H9 (cell line): ENCODE results near the gene MBD3L2. TPM values are rescaled to one million over a fixed set of nuclear protein-coding genes. Genes with fewer than 3 reads are reported as not detected.
"Not testable (repeated sequence)": the region's sequence is repeated elsewhere in the genome, so short reads cannot be mapped to it uniquely, and the experiment has no call there.

Source experiments
- DNase-seq: peaks from one replicate; pipeline ENCODE4 v3.0.0-alpha.2; 2017
- H2AFZ ChIP-seq: one replicate; pipeline ENCODE4 v1.6.1; 2013; ENCODE audit warnings: mild to moderate bottlenecking, low read length, control low read depth, moderate library complexity
- H2AK5ac ChIP-seq: 2 replicates; pipeline ENCODE4 v1.6.1; 2013; ENCODE audit warnings: low read length, control low read depth, mixed read lengths; ENCODE audit not compliant: insufficient read length
- H2BK120ac ChIP-seq: one replicate; pipeline ENCODE4 v1.6.1; 2013; ENCODE audit warnings: low read depth, mild to moderate bottlenecking, low read length, control low read depth, inconsistent platforms; ENCODE audit not compliant: poor library complexity, severe bottlenecking
- H2BK12ac ChIP-seq: 2 replicates; pipeline ENCODE4 v1.6.1; 2013; ENCODE audit warnings: low read length, control low read depth, mixed read lengths, low read depth; ENCODE audit not compliant: insufficient read length
- H2BK15ac ChIP-seq: 2 replicates; pipeline ENCODE4 v1.6.1; 2013; ENCODE audit warnings: low read depth, low read length, control low read depth
- H2BK20ac ChIP-seq: one replicate; pipeline ENCODE4 v1.6.1; 2013; ENCODE audit warnings: low read depth, mild to moderate bottlenecking, low read length, control low read depth, inconsistent platforms; ENCODE audit not compliant: poor library complexity, severe bottlenecking
- H2BK5ac ChIP-seq: 2 replicates; pipeline ENCODE4 v1.6.1; 2013; ENCODE audit warnings: low read length, control low read depth, mixed read lengths; ENCODE audit not compliant: insufficient read length
- H3K14ac ChIP-seq: 2 replicates; pipeline ENCODE4 v1.6.1; 2013; ENCODE audit warnings: low read length, control low read depth; ENCODE audit not compliant: insufficient read depth
- H3K18ac ChIP-seq: 2 replicates; pipeline ENCODE4 v1.6.1; 2013; ENCODE audit warnings: low read depth, mild to moderate bottlenecking, mixed read lengths, low read length, control low read depth; ENCODE audit not compliant: insufficient read length
- H3K23ac ChIP-seq: 2 replicates; pipeline ENCODE4 v1.6.1; 2013; ENCODE audit warnings: low read length, control low read depth, mixed read lengths, low read depth; ENCODE audit not compliant: insufficient read length
- H3K23me2 ChIP-seq: 2 replicates; pipeline ENCODE4 v1.6.1; 2013; ENCODE audit warnings: low read depth, mild to moderate bottlenecking, mixed read lengths, low read length, control low read depth; ENCODE audit not compliant: insufficient read length, poor library complexity, severe bottlenecking
- H3K27ac ChIP-seq: 2 replicates; pipeline ENCODE4 v1.5.1; 2013; ENCODE audit warnings: low read length, control low read depth, mixed read lengths, low read depth; ENCODE audit not compliant: insufficient read length
- H3K27me3 ChIP-seq: 2 replicates; pipeline ENCODE4 v1.6.1; 2013; ENCODE audit warnings: low read length, control low read depth, inconsistent platforms; ENCODE audit not compliant: insufficient read depth
- H3K4ac ChIP-seq: 2 replicates; pipeline ENCODE4 v1.6.1; 2013; ENCODE audit warnings: low read depth, mild to moderate bottlenecking, control low read depth, inconsistent platforms, low read length, moderate library complexity
- H3K4me1 ChIP-seq: 2 replicates; pipeline ENCODE4 v1.6.1; 2013; ENCODE audit warnings: low read length, control low read depth, inconsistent platforms; ENCODE audit not compliant: insufficient read depth
- H3K4me2 ChIP-seq: 2 replicates; pipeline ENCODE4 v1.6.1; 2013; ENCODE audit warnings: low read length, control low read depth, mixed read lengths; ENCODE audit not compliant: insufficient read length, insufficient read depth
- H3K56ac ChIP-seq: 2 replicates; pipeline ENCODE4 v1.6.1; 2013; ENCODE audit warnings: low read depth, mild to moderate bottlenecking, mixed read lengths, low read length, control low read depth; ENCODE audit not compliant: insufficient read length
- H3K79me1 ChIP-seq: 2 replicates; pipeline ENCODE4 v1.6.1; 2013; ENCODE audit warnings: low read depth, mild to moderate bottlenecking, moderate library complexity, low read length, control low read depth, inconsistent platforms; ENCODE audit not compliant: insufficient read depth, poor library complexity, severe bottlenecking
- H3K79me2 ChIP-seq: 2 replicates; pipeline ENCODE4 v1.6.1; 2013; ENCODE audit warnings: low read length, control low read depth, inconsistent platforms; ENCODE audit not compliant: insufficient read depth
- H3K9ac ChIP-seq: 2 replicates; pipeline ENCODE4 v1.6.1; 2013; ENCODE audit warnings: low read length, control low read depth, mixed read lengths; ENCODE audit not compliant: insufficient read length; ENCODE audit errors: extremely low read depth
- H3K9me3 ChIP-seq: one replicate; pipeline ENCODE4 v1.6.1; 2013; ENCODE audit warnings: low read depth, low read length, inconsistent platforms; ENCODE audit not compliant: control insufficient read depth
- H3T11ph ChIP-seq: one replicate; pipeline ENCODE4 v1.6.1; 2013; ENCODE audit warnings: mild to moderate bottlenecking, low read length, control low read depth, inconsistent platforms
- H4K20me1 ChIP-seq: one replicate; pipeline ENCODE4 v1.6.1; 2013; ENCODE audit not compliant: control insufficient read depth, insufficient read length, insufficient read depth
- H4K5ac ChIP-seq: 2 replicates; pipeline ENCODE4 v1.6.1; 2013; ENCODE audit warnings: low read depth, mild to moderate bottlenecking, mixed read lengths, low read length, control low read depth; ENCODE audit not compliant: insufficient read length
- H4K8ac ChIP-seq: replicated peaks from 2 replicates; pipeline ENCODE4 v1.6.1; 2013; ENCODE audit warnings: low read length, control low read depth, mixed read lengths, low read depth; ENCODE audit not compliant: insufficient read length
- H4K91ac ChIP-seq: 2 replicates; pipeline ENCODE4 v1.6.1; 2013; ENCODE audit warnings: low read depth, mild to moderate bottlenecking, moderate library complexity, mixed read lengths, low read length, control low read depth; ENCODE audit not compliant: insufficient read length
- H3K27ac Mint-ChIP-seq, 3 experiments: 2 replicates in 2 of 3; 3 replicates in 1 of 3; pipeline ENCODE4 v1.8.0; 2020 to 2021; ENCODE audit warnings: mixed read lengths in 3 of 3, mild to moderate bottlenecking in 1 of 3, moderate library complexity in 1 of 3
- H3K27me3 Mint-ChIP-seq: 2 replicates; pipeline ENCODE4 v1.8.0; 2021; ENCODE audit warnings: low read depth, mild to moderate bottlenecking, moderate library complexity, mixed read lengths
- H3K36me3 Mint-ChIP-seq, 3 experiments: 2 replicates in 2 of 3; 3 replicates in 1 of 3; pipeline ENCODE4 v1.8.0; 2020 to 2021; ENCODE audit warnings: low read depth in 3 of 3, mixed read lengths in 3 of 3; ENCODE audit not compliant: insufficient read depth in 1 of 3
- H3K4me1 Mint-ChIP-seq, 2 experiments: 2 replicates each; pipeline ENCODE4 v1.8.0; 2020; ENCODE audit warnings: mixed read lengths in 2 of 2
- H3K4me3 Mint-ChIP-seq, 2 experiments: 2 replicates in 1 of 2; 3 replicates in 1 of 2; pipeline ENCODE4 v1.8.0; 2020 to 2021; ENCODE audit warnings: mild to moderate bottlenecking in 2 of 2, mixed read lengths in 2 of 2, moderate library complexity in 1 of 2
- H3K9me3 Mint-ChIP-seq, 2 experiments: 2 replicates in 1 of 2; 3 replicates in 1 of 2; pipeline ENCODE4 v1.8.0; 2020; ENCODE audit warnings: mild to moderate bottlenecking in 2 of 2, mixed read lengths in 2 of 2, moderate library complexity in 1 of 2
- WGBS: extraction: QIAGEN DNeasy Blood & Tissue Kit; methylation state at CpG from one replicate; pipeline ENCODE4 v1.1.7; 2013; ENCODE audit warnings: missing lambda C conversion rate, low lambda C conversion rate, mixed read lengths; ENCODE audit not compliant: insufficient read length; ENCODE audit errors: extremely low coverage; 5-methylcytosine and 5-hydroxymethylcytosine counted together
- total RNA-seq: library from RNA; stranded (reverse); gene quantifications from 2 replicates; pipeline ENCODE4 v1.2.1, GENCODE V29; 2021

MBD3L2 gene
- total RNA-seq, 1 experiment from 2014 or later: not detected

GRCh38 chr19:7028790-7029189 lies 20.3 kb upstream of the MBD3L2 start:
- not testable (repeated sequence) for H2BK20ac ChIP-seq, H3K14ac ChIP-seq, H4K91ac ChIP-seq, H3K27ac ChIP-seq, H3K4me1 Mint-ChIP-seq, H3K9ac ChIP-seq, H3K36me3 Mint-ChIP-seq, H2BK120ac ChIP-seq, H3K79me2 ChIP-seq, H2AFZ ChIP-seq, H3K79me1 ChIP-seq, H3K18ac ChIP-seq, H3K4me2 ChIP-seq, H4K8ac ChIP-seq, H3K4ac ChIP-seq, H3K4me1 ChIP-seq, H3T11ph ChIP-seq, H3K23ac ChIP-seq, H3K9me3 Mint-ChIP-seq, H3K23me2 ChIP-seq, H3K27ac Mint-ChIP-seq, H3K4me3 Mint-ChIP-seq, H2BK15ac ChIP-seq, H4K20me1 ChIP-seq, H3K56ac ChIP-seq, H2AK5ac ChIP-seq, H2BK12ac ChIP-seq, H4K5ac ChIP-seq, H3K27me3 ChIP-seq, H3K27me3 Mint-ChIP-seq, DNase-seq, H3K9me3 ChIP-seq, H2BK5ac ChIP-seq
- no CpG with 5 or more reads among the region's 1 CpG for WGBS

GRCh38 chr19:7030278-7030677 lies 18.8 kb upstream of the MBD3L2 start, which contains the start of gene MBD3L5:
Gene MBD3L5 (plus strand): TSS chr19:7030578. CDS start chr19:7030612, 34 bp downstream.
- not testable (repeated sequence) for H3K4me3 Mint-ChIP-seq, H2BK5ac ChIP-seq, H3K23me2 ChIP-seq, H3K79me2 ChIP-seq, H3K27ac Mint-ChIP-seq, H3K23ac ChIP-seq, H3T11ph ChIP-seq, H3K56ac ChIP-seq, H2AFZ ChIP-seq, H2BK20ac ChIP-seq, H3K4me2 ChIP-seq, H3K79me1 ChIP-seq, H3K9me3 ChIP-seq, H2AK5ac ChIP-seq, H4K5ac ChIP-seq, H4K8ac ChIP-seq, H4K20me1 ChIP-seq, H3K4ac ChIP-seq, H3K14ac ChIP-seq, H3K18ac ChIP-seq, H4K91ac ChIP-seq, H3K27me3 ChIP-seq, H3K9ac ChIP-seq, H3K4me1 ChIP-seq, H2BK15ac ChIP-seq, H3K27me3 Mint-ChIP-seq, H3K4me1 Mint-ChIP-seq, H3K36me3 Mint-ChIP-seq, H3K27ac ChIP-seq, H2BK12ac ChIP-seq, H3K9me3 Mint-ChIP-seq, H2BK120ac ChIP-seq, DNase-seq
- no CpG with 5 or more reads among the region's 9 CpGs for WGBS
